SK-N-MC (cell line): ENCODE measurements around the gene MYO18B.

Experiments used
- DNase-seq: peaks from one replicate; pipeline ENCODE4 v3.0.0-alpha.2; 2011; ENCODE audit warnings: low read depth, low spot score
- H3K27ac ChIP-seq: fragments of 200-600 bp; sonication (generic); 2 replicates; pipeline ENCODE4 v1.5.1; 2016; ENCODE audit warnings: mixed run types
- H3K36me3 ChIP-seq: fragments of 200-600 bp; sonication (generic); 2 replicates; pipeline ENCODE4 v1.6.1; 2017; ENCODE audit warnings: antibody characterized with exemption, low read length, mixed read lengths; ENCODE audit not compliant: insufficient read depth
- H3K4me3 ChIP-seq: fragments of 200-600 bp; sonication (generic); 2 replicates; pipeline ENCODE4 v1.5.1; 2016
- H3K9ac ChIP-seq: fragments of 200-600 bp; sonication (generic); 2 replicates; pipeline ENCODE4 v1.8.0; 2017; ENCODE audit warnings: mixed run types, mixed read lengths; ENCODE audit not compliant: insufficient read length
- H3K9me3 ChIP-seq: fragments of 200-600 bp; sonication (generic); 2 replicates; pipeline ENCODE4 v1.6.1; 2017; ENCODE audit warnings: low read depth, mild to moderate bottlenecking, antibody characterized with exemption, low read length, moderate library complexity, mixed read lengths
- EZH2 ChIP-seq: fragments of 200-600 bp; sonication (generic); IDR thresholded peaks from one replicate; pipeline ENCODE4 v1.6.1; 2017; ENCODE audit warnings: antibody characterized with exemption
- FOXP2 ChIP-seq: optimal IDR thresholded peaks from 2 replicates; pipeline ENCODE3; 2011; ENCODE audit warnings: mild to moderate bottlenecking, moderate library complexity; ENCODE audit not compliant: insufficient read depth; ENCODE audit errors: extremely low read length, control extremely low read depth
- POLR2AphosphoS5 ChIP-seq: IDR thresholded peaks from 2 replicates; pipeline ENCODE4 v1.6.1; 2012; ENCODE audit warnings: mild to moderate bottlenecking, low read depth, low read length, borderline replicate concordance

The MYO18B gene

DNA sequence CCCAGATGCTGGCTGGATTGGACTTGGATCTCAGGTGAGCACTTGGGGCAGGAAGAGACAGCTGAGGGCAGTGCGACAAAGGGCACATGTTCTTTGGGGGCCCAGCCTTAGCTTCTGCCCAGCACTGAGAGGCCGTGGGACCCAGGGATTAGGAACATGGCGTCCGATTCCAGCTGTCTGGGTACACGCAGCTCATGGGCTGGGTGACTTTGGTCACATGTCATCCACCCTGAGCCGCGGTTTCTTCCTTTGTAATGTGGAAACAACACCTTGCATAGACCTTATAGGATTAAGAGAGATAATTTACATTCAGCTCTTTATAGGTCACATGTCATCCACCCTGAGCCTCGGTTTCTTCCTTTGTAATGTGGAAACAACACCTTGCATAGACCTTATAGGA is 39.8 kb downstream of the MYO18B start:
- no peak overlapping the region for H3K4me3 ChIP-seq
- TF ChIP-seq FOXP2 (no peak), EZH2 (no peak)
- H3K9me3 ChIP-seq, result no peaks in the 10 kb centered on the region
- H3K27ac ChIP-seq, result no peak overlapping the region
- H3K36me3 ChIP-seq, result no peaks in the 10 kb centered on the region
- DNase-seq, result no peak
- H3K9ac ChIP-seq, result no peak overlapping the region

DNA sequence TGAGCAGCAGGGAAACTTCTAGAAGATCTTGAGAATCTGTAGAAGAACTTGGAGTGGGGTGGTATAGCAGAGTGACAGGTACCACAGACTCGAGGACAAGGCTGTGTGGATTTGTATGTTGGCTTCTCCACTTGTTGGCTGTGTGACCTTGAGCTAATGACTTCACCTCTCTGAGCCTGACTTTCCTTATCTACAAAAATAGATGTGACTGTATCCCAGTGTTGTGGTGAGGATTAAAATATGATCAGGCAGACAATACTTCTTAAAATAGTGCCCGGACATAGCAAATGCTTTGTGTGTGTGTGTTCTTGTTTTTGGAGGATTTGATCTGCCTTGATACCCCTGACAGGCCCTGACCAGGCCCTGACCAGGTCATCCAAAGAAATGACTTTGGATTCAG is 40.8 kb downstream of the MYO18B start:
- TF ChIP-seq POLR2AphosphoS5 (no peak), FOXP2 (no peak), EZH2 (no peak)
- Histone ChIP-seq H3K27ac (no peak overlapping the region), H3K36me3 (no peaks in the 10 kb centered on the region), H3K9me3 (no peaks in the 10 kb centered on the region), H3K9ac (no peak overlapping the region), H3K4me3 (no peak overlapping the region)
- no peak for DNase-seq

DNA sequence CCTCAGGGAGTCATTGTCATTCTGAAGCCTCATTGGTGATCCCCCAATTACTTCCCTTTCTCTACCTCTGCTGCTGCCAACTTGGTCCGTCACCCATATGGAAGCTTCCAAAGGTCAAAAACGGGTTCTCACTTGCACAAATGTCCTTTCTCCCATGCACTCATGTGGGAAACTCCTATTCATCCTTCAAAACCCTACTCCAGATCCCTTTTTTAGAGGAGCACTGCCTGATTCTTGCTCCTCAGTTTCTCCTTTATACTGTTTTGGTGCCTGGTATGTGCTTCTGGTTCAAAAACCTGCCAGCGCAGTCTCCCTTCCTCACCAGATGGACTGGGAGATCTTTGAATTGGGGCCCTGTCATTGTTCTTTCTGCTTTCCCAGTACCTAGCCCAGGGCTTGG is 41.9 kb downstream of the MYO18B start:
- no peak for TF ChIP-seq POLR2AphosphoS5
- TF ChIP-seq EZH2, result no peak
- TF ChIP-seq FOXP2, result no peak
- H3K9ac ChIP-seq, result no peak overlapping the region
- H3K27ac ChIP-seq, result no peak overlapping the region
- H3K4me3 ChIP-seq, result no peak overlapping the region
- DNase-seq, result no peak
- no peaks in the 10 kb centered on the region for H3K36me3 ChIP-seq
- no peaks in the 10 kb centered on the region for H3K9me3 ChIP-seq

DNA sequence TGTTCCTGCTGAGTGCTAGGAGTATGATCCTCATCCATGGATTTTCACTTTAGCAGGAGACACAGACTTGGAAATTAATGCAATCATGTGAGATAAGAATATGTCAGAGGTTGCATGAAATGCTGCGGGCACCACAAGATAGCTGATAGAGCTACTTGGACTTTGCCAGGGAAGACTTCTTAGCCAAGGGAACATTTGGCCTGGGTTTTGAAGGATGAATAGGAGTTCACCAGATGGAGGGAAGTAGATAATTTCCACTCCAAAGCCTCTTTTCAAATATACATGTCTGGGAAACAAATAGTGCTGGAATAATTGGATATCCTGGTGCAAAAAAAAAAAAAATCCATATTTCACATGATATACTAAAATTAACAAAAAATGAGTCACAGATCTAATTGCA is 44.2 kb downstream of the MYO18B start:
- H3K9me3 ChIP-seq, result no peaks in the 10 kb centered on the region
- H3K36me3 ChIP-seq, result no peaks in the 10 kb centered on the region
- H3K27ac ChIP-seq, result no peak overlapping the region
- TF ChIP-seq EZH2, result no peak
- no peak for TF ChIP-seq POLR2AphosphoS5
- no peak for TF ChIP-seq FOXP2
- no peak overlapping the region for H3K9ac ChIP-seq
- no peak for DNase-seq
- H3K4me3 ChIP-seq, result no peak overlapping the region

DNA sequence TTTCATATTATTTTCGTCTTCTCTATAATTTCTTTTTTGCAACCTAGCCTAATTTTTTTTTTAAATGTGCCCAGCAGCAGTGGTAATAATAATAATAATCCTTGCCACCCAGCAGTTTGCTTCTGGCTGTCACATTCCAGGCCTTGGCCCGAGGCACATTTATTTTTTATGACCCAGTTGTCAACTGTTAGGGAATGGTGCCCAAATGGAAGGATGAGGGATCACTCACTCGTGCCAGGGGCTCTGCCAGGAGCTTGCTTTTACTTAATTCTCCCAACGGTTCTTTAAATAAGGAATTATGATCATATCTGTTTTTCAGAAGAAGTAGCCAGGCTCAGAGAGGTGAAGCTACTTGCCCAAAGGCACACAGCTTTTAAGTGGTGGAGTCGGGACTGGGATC is 49.6 kb downstream of the MYO18B start:
- no peaks in the 10 kb centered on the region for H3K9me3 ChIP-seq
- DNase-seq, result no peak
- H3K36me3 ChIP-seq, result no peaks in the 10 kb centered on the region
- no peak overlapping the region for H3K4me3 ChIP-seq
- no peak for TF ChIP-seq POLR2AphosphoS5
- no peak for TF ChIP-seq FOXP2
- TF ChIP-seq EZH2, result no peak
- H3K9ac ChIP-seq, result no peak overlapping the region
- no peak overlapping the region for H3K27ac ChIP-seq

DNA sequence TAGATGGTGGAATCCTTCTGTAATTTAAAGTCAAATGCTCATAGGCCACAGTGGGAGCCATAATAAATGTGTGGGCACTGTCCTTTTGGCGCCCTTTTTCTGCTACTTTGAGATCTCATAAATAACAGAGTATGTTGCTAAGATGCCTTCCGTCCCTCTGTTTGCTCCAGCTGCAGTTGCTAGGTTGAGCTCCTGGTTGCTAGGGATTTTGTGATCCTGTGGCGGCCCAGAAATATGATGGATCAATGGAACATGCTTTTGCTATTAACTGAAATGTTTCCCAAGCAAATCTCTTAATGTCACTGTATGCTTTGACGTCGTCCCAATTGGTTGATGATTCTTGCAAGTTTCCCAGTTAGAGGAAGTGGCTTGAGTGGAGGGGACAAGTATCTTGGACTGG is 53.5 kb downstream of the MYO18B start:
- H3K9me3 ChIP-seq, result no peaks in the 10 kb centered on the region
- no peak for TF ChIP-seq FOXP2
- no peak for TF ChIP-seq EZH2
- no peak overlapping the region for H3K4me3 ChIP-seq
- H3K9ac ChIP-seq, result no peak overlapping the region
- no peaks in the 10 kb centered on the region for H3K36me3 ChIP-seq
- no peak overlapping the region for H3K27ac ChIP-seq
- DNase-seq, result no peak

DNA sequence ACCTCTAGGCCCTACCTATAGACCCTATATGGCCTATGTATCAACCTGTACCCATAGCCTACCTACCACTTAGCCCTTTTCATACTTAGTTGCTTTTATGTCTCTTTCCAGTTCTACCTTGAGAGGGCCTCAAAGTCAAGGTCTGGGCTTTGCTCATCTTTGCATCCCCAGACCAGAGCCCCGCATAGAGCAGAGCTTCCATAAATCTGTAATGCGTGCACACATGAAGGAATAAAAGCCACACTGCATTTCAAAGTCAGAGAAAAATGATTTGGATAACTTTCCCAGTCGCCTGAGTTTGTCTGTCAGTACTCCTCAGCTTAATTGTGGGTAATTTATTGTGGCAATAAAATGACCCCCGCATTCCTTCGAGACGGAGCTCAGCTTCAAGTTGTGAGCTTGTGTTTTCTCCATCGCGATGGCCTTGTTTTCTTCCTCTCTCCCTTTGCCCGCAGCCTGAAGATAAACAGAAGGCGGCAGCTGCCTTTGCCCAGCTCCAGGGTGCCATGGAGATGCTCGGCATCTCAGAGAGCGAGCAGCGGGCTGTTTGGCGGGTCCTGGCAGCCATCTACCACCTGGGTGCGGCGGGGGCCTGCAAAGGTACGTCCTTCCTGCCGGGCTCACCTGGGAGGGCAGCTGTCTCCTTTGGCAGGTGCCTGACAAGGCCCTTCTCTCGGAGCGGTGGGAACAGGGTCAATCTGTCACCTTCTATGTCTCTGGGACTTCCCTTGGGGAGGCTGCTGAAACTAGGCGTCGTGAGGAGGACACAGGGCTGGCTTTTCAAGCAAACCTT is 55.7 kb downstream of the MYO18B start:
- H3K4me3 ChIP-seq, result no peak overlapping the region
- no peaks in the 10 kb centered on the region for H3K36me3 ChIP-seq
- no peak for DNase-seq
- H3K9ac ChIP-seq, result no peak overlapping the region
- H3K27ac ChIP-seq, result no peak overlapping the region
- no peak for TF ChIP-seq EZH2
- no peak for TF ChIP-seq POLR2AphosphoS5
- TF ChIP-seq FOXP2, result no peak
- H3K9me3 ChIP-seq, result no peaks in the 10 kb centered on the region

DNA sequence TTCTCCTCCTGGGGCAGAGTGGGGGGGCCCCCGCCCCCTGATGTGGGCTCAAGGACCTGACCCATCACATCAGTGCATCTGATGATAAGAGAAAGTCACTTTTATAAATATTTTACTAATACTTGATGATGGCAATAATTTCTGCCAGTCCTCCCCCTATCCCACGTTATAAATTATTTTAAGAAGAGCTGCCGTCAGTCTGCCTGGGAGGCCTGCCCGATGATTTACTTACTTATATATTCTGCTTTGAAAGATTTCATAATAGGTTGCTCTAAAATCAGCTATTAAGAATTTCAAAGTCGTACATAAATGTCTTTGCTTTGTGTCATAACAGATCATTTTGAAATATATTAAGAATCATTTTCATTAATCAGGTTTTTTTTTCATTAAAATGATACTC is 58.8 kb downstream of the MYO18B start:
- Histone ChIP-seq H3K36me3 (no peaks in the 10 kb centered on the region), H3K9ac (no peak overlapping the region), H3K4me3 (no peak overlapping the region), H3K9me3 (no peaks in the 10 kb centered on the region), H3K27ac (no peak overlapping the region)
- DNase-seq, result no peak
- TF ChIP-seq POLR2AphosphoS5, result no peak
- no peak for TF ChIP-seq EZH2
- no peak for TF ChIP-seq FOXP2

DNA sequence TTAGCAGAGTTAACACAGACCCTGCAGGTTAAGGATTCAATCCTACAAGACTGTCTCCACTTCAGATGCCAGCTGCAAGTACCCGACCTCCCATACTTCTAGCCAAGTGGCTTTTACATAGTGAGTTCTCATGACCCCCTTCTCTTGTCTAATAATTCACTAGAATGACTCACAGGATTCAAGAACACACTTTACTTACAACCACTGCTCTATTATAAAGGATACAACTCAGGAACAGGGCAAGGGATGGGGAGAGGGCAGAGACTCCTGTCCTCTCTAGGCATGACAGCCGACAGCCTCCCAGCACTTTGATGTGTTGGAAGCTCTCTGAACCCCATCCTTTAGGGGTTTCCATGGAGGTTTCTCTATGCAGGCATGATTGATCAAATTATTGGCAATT is 60.0 kb downstream of the MYO18B start:
- Histone ChIP-seq H3K27ac (no peak overlapping the region), H3K4me3 (no peak overlapping the region), H3K36me3 (no peaks in the 10 kb centered on the region), H3K9me3 (no peaks in the 10 kb centered on the region), H3K9ac (no peak overlapping the region)
- DNase-seq, result no peak
- TF ChIP-seq POLR2AphosphoS5 (no peak), FOXP2 (no peak), EZH2 (no peak)
